PC-9 (cell line): ENCODE data around the gene DMPK.

ENCODE experiments used
- EZH2 ChIP-seq: fragments of 200-600 bp; sonication (generic); IDR thresholded peaks from 2 replicates; pipeline ENCODE4 v1.8.0; 2017; ENCODE audit warnings: antibody characterized with exemption, low read depth
- TF ChIP-seq, protein P1 (sequence below): fragments of 200-600 bp; sonication (generic); conservative IDR thresholded peaks from 2 replicates; pipeline ENCODE4 v1.6.1; 2017; ENCODE audit warnings: mixed run types, antibody characterized with exemption, mild to moderate bottlenecking, moderate library complexity

DNA sequence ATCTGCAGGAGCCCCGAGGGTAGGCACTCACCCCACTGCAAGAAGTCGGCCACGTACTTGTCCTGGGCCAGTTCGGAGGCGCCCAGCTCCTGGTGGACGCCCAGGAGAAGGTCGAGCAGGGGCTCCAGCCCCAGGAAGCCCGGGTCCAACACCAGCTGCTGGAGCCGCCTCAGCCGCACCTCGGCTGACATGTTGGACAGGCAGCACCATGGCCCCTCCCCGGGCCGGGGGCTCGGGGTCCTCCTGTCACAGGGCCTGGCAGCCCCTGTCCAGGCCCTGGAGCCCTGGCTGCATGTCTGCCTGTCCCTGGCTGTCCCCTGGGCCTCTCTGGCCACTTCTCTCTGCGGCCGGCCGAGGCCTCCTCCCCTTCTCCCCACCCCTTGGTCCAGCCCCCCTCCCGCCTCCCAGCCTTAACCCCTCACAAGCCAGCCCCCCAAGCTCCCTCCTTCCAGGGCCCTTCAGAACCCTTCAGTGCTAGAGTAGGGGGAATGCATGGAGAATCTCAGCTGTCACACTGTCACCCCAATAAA is at the start of gene DMPK:
- no peak for TF ChIP-seq EZH2
- TF ChIP-seq, protein P1, sequence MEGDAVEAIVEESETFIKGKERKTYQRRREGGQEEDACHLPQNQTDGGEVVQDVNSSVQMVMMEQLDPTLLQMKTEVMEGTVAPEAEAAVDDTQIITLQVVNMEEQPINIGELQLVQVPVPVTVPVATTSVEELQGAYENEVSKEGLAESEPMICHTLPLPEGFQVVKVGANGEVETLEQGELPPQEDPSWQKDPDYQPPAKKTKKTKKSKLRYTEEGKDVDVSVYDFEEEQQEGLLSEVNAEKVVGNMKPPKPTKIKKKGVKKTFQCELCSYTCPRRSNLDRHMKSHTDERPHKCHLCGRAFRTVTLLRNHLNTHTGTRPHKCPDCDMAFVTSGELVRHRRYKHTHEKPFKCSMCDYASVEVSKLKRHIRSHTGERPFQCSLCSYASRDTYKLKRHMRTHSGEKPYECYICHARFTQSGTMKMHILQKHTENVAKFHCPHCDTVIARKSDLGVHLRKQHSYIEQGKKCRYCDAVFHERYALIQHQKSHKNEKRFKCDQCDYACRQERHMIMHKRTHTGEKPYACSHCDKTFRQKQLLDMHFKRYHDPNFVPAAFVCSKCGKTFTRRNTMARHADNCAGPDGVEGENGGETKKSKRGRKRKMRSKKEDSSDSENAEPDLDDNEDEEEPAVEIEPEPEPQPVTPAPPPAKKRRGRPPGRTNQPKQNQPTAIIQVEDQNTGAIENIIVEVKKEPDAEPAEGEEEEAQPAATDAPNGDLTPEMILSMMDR = no peak
